Measurements from ENCODE around the gene SCARF2. TPM values are rescaled to one million over a fixed set of nuclear protein-coding genes. Genes with fewer than 3 reads are reported as not detected.

SCARF2 gene
- total and polyA plus RNA-seq, 2 of the 8 experiments (the other 6 are each of a cell fraction or from before 2014, with no cell fraction given) = 4.2 to 9.8 TPM

- no peak overlapping the region for H4K91ac ChIP-seq (replicated peaks; ENCODE audit: insufficient read length, low read length)
- H3K56ac ChIP-seq (replicated peaks; ENCODE audit: insufficient read length, low read depth, low read length) = no peak overlapping the region
- no peak overlapping the region for H3K4me2 ChIP-seq (ENCODE audit: insufficient read depth in 1 of 2, low read depth in 2 of 2, low read length in 2 of 2)
- H3K14ac ChIP-seq (ENCODE audit: insufficient read length) = no peak overlapping the region
- no peak overlapping the region for H3K18ac ChIP-seq (ENCODE audit: extremely low read depth, low read length)
- ChIA-PET CTCF (ENCODE audit: partially characterized antibody) (interaction anchor here (0.6 kb wide), 1 partner anchor 501 kb away, joined by 3 read pairs; no protein-coding TSS in a partner anchor), POLR2A (ENCODE audit: partially characterized antibody) (no interaction called here)
- no peak overlapping the region for H2AK5ac ChIP-seq (ENCODE audit: low read depth, low read length)
- WGBS, 2 experiments (ENCODE audit: extremely low coverage in 1 of 2, insufficient coverage in 1 of 2, insufficient read length in 1 of 2, insufficient replicate concordance in 2 of 2, low coverage in 1 of 2, low lambda C conversion rate in 2 of 2, missing lambda C conversion rate in 1 of 2) = 88% methylated on average over 15 of the region's 15 CpGs; no CpG with 5 or more reads in 1 of the 2 experiments
- no peak overlapping the region for H2BK20ac ChIP-seq (ENCODE audit: low read length)
- FAIRE-seq = no peak
- H3K4me3 ChIP-seq (ENCODE audit: extremely low read depth in 1 of 4, insufficient read depth in 2 of 4, low read depth in 3 of 4, low read length in 4 of 4) = no peak overlapping the region
- no peak overlapping the region for H2BK5ac ChIP-seq (ENCODE audit: low read depth, low read length)
- peaks cover 13% of the 10 kb centered on the region for H3K79me1 ChIP-seq (ENCODE audit: low read depth, low read length)
- H3K9me3 ChIP-seq (ENCODE audit: insufficient read depth in 2 of 2, low read depth in 1 of 2, low read length in 1 of 2) = no peaks in the 10 kb centered on the region
- peaks cover 0 to 6% (median 2%) of the 10 kb centered on the region in 4 experiments; a peak in 5 of 8 replicates for H3K36me3 ChIP-seq (ENCODE audit: control insufficient read depth in 2 of 4, insufficient read depth in 4 of 4, low read length in 3 of 4)
- no peak for TF ChIP-seq BCL11A (IDR thresholded peaks at IDR 0.05; ENCODE audit: low read depth in 2 of 2, low read length in 2 of 2)
- no peak for TF ChIP-seq POLR2A (IDR thresholded peaks at IDR 0.05; ENCODE audit: control extremely low read depth in 1 of 2, low read depth in 2 of 2, low read length in 2 of 2)
- no peak for TF ChIP-seq SIRT6 (IDR thresholded peaks at IDR 0.05; ENCODE audit: low read length)
- TF ChIP-seq CBX5 (IDR thresholded peaks at IDR 0.05; ENCODE audit: low read depth, low read length) = no peak
- TF ChIP-seq CBX8 (IDR thresholded peaks at IDR 0.05; ENCODE audit: borderline replicate concordance, low read depth, low read length) = no peak
- no peak overlapping the region for H2AFZ ChIP-seq (ENCODE audit: low read length)
- no peak overlapping the region for H4K5ac ChIP-seq (ENCODE audit: insufficient read length, low read depth, low read length)
- H3K4me1 ChIP-seq (replicated peaks in 1 of 4; ENCODE audit: control insufficient read depth in 3 of 4, insufficient read depth in 4 of 4, low read length in 3 of 4) = no peaks in the 10 kb centered on the region
- H3K4ac ChIP-seq (replicated peaks; ENCODE audit: insufficient read length, low read depth, low read length) = no peak overlapping the region
- peaks cover 0 to 39% of the 10 kb centered on the region in 2 experiments; a peak in 3 of 4 replicates for H3K79me2 ChIP-seq (ENCODE audit: control insufficient read depth in 1 of 2, insufficient read depth in 2 of 2, low read length in 2 of 2)
- no peak overlapping the region for H2BK120ac ChIP-seq (replicated peaks; ENCODE audit: low read depth, low read length)
- H3K27me3 ChIP-seq (replicated peaks in 1 of 4; ENCODE audit: control insufficient read depth in 3 of 4, extremely low read depth in 1 of 4, insufficient read depth in 3 of 4, low read length in 3 of 4) = no peaks in the 10 kb centered on the region
- H4K8ac ChIP-seq (ENCODE audit: extremely low read depth, insufficient read depth, low read length) = no peak overlapping the region
- no peak overlapping the region for H2BK15ac ChIP-seq (ENCODE audit: low read length)
- H2BK12ac ChIP-seq (ENCODE audit: low read depth, low read length) = no peak overlapping the region
- no peak overlapping the region for H3K27ac ChIP-seq (ENCODE audit: low read depth, low read length)
- H3K9ac ChIP-seq (replicated peaks in 1 of 4; ENCODE audit: extremely low read depth in 1 of 4, low read depth in 3 of 4, low read length in 3 of 4) = no peak overlapping the region
- H4K20me1 ChIP-seq (replicated peaks in 1 of 2; ENCODE audit: control insufficient read depth in 1 of 2, insufficient read depth in 2 of 2, low read length in 2 of 2) = peaks cover 2 to 20% of the 10 kb centered on the region in 2 experiments
- no peaks in the 10 kb centered on the region for H3K23me2 ChIP-seq (ENCODE audit: low read depth, low read length)
- no peak for DNase-seq (ENCODE audit: low read depth in 1 of 2, low spot score in 2 of 2)
- no peak overlapping the region for H3K23ac ChIP-seq (ENCODE audit: insufficient read length)
Measured at GRCh38 chr22:20400606-20401375, 36.8 kb downstream of the SCARF2 start.
